Measurements from ENCODE around the gene DNAI2. TPM values are rescaled to one million over a fixed set of nuclear protein-coding genes. Genes with fewer than 3 reads are reported as not detected.

DNAI2 gene
- total RNA-seq, 1 experiment from 2014 or later: 0.26 TPM

GRCh38 chr17:74354123-74354522, 80.1 kb downstream of the DNAI2 start (continued):
- TF ChIP-seq E2F4 (CRISPR knock-in tag; IDR thresholded peaks at IDR 0.05; ENCODE audit: borderline replicate concordance, low read depth) (no peak), MAX (CRISPR knock-in tag; IDR thresholded peaks at IDR 0.05) (peak; percentile 56; the same call in 1 of the 2 replicates), RELA (CRISPR knock-in tag; IDR thresholded peaks at IDR 0.05; ENCODE audit: borderline replicate concordance) (no peak), CBFB (CRISPR knock-in tag; IDR thresholded peaks at IDR 0.05; ENCODE audit: low read depth) (no peak), CTCF (IDR thresholded peaks at IDR 0.05) (peak; percentile 65), OVOL2 (CRISPR knock-in tag; IDR thresholded peaks at IDR 0.05; ENCODE audit: borderline replicate concordance) (no peak), MYBL2 (CRISPR knock-in tag; IDR thresholded peaks at IDR 0.05) (0 out of 2 replicates have a peak, but pooled peaks have one; percentile 23), ZNF416 (CRISPR knock-in tag; IDR thresholded peaks at IDR 0.05) (no peak), ZNF263 (CRISPR knock-in tag; IDR thresholded peaks at IDR 0.05; ENCODE audit: low read depth) (no peak), ZNF671 (CRISPR knock-in tag; IDR thresholded peaks at IDR 0.05) (no peak), MXD4 (CRISPR knock-in tag; IDR thresholded peaks at IDR 0.05; ENCODE audit: borderline replicate concordance) (no peak), ETV6 (CRISPR knock-in tag; IDR thresholded peaks at IDR 0.05) (peak; percentile 50; the same call in 1 of the 2 replicates), PRRX2 (CRISPR knock-in tag; IDR thresholded peaks at IDR 0.05) (no peak), GABPB1 (CRISPR knock-in tag; IDR thresholded peaks at IDR 0.05) (no peak), ZBTB21 (CRISPR knock-in tag; IDR thresholded peaks at IDR 0.05; ENCODE audit: borderline replicate concordance) (peak; percentile 58; the same call in 1 of the 2 replicates), ZMAT4 (CRISPR knock-in tag; IDR thresholded peaks at IDR 0.05) (no peak), TCF7 (CRISPR knock-in tag; IDR thresholded peaks at IDR 0.05; ENCODE audit: low read depth) (no peak; the same call in 1 of the 2 replicates), PREB (CRISPR knock-in tag; IDR thresholded peaks at IDR 0.05; ENCODE audit: borderline replicate concordance) (no peak)
- TF ChIP-seq, protein P1, sequence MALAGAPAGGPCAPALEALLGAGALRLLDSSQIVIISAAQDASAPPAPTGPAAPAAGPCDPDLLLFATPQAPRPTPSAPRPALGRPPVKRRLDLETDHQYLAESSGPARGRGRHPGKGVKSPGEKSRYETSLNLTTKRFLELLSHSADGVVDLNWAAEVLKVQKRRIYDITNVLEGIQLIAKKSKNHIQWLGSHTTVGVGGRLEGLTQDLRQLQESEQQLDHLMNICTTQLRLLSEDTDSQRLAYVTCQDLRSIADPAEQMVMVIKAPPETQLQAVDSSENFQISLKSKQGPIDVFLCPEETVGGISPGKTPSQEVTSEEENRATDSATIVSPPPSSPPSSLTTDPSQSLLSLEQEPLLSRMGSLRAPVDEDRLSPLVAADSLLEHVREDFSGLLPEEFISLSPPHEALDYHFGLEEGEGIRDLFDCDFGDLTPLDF (CRISPR knock-in tag; IDR thresholded peaks at IDR 0.05): no peak
- TF ChIP-seq, protein P2, sequence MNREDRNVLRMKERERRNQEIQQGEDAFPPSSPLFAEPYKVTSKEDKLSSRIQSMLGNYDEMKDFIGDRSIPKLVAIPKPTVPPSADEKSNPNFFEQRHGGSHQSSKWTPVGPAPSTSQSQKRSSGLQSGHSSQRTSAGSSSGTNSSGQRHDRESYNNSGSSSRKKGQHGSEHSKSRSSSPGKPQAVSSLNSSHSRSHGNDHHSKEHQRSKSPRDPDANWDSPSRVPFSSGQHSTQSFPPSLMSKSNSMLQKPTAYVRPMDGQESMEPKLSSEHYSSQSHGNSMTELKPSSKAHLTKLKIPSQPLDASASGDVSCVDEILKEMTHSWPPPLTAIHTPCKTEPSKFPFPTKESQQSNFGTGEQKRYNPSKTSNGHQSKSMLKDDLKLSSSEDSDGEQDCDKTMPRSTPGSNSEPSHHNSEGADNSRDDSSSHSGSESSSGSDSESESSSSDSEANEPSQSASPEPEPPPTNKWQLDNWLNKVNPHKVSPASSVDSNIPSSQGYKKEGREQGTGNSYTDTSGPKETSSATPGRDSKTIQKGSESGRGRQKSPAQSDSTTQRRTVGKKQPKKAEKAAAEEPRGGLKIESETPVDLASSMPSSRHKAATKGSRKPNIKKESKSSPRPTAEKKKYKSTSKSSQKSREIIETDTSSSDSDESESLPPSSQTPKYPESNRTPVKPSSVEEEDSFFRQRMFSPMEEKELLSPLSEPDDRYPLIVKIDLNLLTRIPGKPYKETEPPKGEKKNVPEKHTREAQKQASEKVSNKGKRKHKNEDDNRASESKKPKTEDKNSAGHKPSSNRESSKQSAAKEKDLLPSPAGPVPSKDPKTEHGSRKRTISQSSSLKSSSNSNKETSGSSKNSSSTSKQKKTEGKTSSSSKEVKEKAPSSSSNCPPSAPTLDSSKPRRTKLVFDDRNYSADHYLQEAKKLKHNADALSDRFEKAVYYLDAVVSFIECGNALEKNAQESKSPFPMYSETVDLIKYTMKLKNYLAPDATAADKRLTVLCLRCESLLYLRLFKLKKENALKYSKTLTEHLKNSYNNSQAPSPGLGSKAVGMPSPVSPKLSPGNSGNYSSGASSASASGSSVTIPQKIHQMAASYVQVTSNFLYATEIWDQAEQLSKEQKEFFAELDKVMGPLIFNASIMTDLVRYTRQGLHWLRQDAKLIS (CRISPR knock-in tag; IDR thresholded peaks at IDR 0.05; ENCODE audit: borderline replicate concordance): no peak
- TF ChIP-seq, protein P3, sequence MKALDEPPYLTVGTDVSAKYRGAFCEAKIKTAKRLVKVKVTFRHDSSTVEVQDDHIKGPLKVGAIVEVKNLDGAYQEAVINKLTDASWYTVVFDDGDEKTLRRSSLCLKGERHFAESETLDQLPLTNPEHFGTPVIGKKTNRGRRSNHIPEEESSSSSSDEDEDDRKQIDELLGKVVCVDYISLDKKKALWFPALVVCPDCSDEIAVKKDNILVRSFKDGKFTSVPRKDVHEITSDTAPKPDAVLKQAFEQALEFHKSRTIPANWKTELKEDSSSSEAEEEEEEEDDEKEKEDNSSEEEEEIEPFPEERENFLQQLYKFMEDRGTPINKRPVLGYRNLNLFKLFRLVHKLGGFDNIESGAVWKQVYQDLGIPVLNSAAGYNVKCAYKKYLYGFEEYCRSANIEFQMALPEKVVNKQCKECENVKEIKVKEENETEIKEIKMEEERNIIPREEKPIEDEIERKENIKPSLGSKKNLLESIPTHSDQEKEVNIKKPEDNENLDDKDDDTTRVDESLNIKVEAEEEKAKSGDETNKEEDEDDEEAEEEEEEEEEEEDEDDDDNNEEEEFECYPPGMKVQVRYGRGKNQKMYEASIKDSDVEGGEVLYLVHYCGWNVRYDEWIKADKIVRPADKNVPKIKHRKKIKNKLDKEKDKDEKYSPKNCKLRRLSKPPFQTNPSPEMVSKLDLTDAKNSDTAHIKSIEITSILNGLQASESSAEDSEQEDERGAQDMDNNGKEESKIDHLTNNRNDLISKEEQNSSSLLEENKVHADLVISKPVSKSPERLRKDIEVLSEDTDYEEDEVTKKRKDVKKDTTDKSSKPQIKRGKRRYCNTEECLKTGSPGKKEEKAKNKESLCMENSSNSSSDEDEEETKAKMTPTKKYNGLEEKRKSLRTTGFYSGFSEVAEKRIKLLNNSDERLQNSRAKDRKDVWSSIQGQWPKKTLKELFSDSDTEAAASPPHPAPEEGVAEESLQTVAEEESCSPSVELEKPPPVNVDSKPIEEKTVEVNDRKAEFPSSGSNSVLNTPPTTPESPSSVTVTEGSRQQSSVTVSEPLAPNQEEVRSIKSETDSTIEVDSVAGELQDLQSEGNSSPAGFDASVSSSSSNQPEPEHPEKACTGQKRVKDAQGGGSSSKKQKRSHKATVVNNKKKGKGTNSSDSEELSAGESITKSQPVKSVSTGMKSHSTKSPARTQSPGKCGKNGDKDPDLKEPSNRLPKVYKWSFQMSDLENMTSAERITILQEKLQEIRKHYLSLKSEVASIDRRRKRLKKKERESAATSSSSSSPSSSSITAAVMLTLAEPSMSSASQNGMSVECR (CRISPR knock-in tag; IDR thresholded peaks at IDR 0.05; ENCODE audit: borderline replicate concordance): no peak
- TF ChIP-seq, protein P4, sequence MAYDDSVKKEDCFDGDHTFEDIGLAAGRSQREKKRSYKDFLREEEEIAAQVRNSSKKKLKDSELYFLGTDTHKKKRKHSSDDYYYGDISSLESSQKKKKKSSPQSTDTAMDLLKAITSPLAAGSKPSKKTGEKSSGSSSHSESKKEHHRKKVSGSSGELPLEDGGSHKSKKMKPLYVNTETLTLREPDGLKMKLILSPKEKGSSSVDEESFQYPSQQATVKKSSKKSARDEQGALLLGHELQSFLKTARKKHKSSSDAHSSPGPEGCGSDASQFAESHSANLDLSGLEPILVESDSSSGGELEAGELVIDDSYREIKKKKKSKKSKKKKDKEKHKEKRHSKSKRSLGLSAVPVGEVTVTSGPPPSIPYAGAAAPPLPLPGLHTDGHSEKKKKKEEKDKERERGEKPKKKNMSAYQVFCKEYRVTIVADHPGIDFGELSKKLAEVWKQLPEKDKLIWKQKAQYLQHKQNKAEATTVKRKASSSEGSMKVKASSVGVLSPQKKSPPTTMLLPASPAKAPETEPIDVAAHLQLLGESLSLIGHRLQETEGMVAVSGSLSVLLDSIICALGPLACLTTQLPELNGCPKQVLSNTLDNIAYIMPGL (CRISPR knock-in tag; IDR thresholded peaks at IDR 0.05): peak; percentile 90

Data from WTC11 (cell line).